HG02571 (cell line): Measurements from ENCODE around the gene HS3ST3A1.
"Not testable (repeated sequence)": the region's sequence is repeated elsewhere in the genome, so short reads cannot be mapped to it uniquely, and the experiment has no call there.

Experiments used
- ATAC-seq: cut with Tn5 transposase; IDR thresholded peaks from one replicate; pipeline ENCODE4 v1.9.1; 2021; ENCODE audit warnings: mild to moderate bottlenecking, moderate library complexity; ENCODE audit not compliant: unreplicated experiment

HS3ST3A1 gene

GRCh38 chr17:13576661-13577526 lies 24.8 kb downstream of the HS3ST3A1 start:
- no peak for ATAC-seq

DNA sequence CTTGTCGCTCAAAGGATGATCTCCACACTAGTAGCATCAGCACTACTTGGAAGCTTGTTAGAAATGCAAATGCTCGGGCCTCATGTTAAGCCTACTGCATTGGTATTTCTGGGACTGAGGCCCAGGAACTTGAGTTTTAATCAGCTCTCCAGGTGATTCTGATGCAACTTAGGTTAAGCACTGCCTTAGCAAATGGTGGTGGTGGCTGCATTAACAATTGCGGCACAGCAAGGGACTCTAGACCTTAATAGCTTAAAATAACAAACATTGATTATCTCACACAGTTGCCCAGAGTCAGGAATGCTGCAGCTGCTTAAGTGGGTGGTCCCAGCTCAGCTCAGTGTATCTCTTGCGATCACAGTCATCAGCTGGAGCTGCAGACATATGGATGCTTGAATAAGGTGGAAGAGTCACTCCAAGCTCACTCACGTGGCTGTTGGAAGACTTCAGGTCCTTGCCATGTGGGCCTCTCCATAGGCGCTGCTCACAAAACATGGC lies 25.8 kb downstream of the HS3ST3A1 start:
- ATAC-seq, result no peak

DNA sequence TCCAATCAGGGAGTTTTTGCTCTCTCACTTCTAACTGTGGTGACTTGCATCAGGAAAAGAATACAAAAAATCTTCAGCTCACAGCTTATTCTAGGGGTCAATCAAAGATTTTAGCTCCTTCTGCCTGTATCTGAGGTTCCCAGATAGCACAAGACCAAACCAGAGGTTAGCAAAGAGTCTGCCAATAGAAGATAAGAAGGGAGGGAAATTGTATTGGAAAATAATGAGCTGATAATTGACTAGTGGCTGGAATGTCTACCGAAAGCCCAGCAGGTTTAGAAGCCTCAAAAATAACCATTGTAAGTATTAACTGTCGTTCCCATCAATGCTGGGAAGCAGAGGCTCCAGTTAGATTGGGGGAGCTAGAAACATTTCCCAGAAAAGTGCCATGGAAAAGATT lies 26.3 kb downstream of the HS3ST3A1 start:
- ATAC-seq, result no peak

- no peak for ATAC-seq
Observed at GRCh38 chr17:13572581-13572980, 29.1 kb downstream of the HS3ST3A1 start.

DNA sequence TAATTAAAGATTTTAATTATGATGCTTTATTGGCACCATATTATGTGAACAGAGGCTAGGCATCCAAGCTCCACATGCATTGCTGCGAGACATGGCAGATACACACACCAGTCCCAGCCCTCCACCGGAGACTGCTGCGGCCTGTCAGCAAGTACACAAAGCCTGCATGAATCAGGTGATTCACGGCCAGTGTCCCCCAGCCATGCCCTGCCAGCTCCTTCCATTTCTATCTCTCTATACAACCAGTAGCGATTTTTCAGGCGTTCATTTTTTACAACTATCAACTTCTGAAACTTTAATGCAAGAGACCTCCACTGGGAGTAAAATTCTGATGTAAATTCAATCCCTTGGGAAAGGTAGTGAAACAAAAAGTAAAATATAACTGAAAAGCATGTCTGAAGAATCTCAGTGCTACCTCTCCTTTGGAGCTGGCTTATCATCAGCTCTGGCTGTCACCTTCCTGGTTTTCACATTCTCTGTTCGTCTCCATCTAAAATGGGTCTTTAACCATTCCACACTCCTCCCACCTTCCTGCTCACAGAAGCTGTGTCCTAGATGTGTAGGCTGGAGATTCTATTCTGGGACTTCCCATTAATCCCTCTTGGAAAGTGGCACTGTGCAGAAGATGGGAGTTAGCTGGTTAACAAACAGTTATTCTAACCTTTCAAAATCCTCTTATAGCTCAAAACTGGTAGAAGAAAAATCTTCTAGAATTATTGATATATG lies 32.2 kb downstream of the HS3ST3A1 start:
- no peak for ATAC-seq

DNA sequence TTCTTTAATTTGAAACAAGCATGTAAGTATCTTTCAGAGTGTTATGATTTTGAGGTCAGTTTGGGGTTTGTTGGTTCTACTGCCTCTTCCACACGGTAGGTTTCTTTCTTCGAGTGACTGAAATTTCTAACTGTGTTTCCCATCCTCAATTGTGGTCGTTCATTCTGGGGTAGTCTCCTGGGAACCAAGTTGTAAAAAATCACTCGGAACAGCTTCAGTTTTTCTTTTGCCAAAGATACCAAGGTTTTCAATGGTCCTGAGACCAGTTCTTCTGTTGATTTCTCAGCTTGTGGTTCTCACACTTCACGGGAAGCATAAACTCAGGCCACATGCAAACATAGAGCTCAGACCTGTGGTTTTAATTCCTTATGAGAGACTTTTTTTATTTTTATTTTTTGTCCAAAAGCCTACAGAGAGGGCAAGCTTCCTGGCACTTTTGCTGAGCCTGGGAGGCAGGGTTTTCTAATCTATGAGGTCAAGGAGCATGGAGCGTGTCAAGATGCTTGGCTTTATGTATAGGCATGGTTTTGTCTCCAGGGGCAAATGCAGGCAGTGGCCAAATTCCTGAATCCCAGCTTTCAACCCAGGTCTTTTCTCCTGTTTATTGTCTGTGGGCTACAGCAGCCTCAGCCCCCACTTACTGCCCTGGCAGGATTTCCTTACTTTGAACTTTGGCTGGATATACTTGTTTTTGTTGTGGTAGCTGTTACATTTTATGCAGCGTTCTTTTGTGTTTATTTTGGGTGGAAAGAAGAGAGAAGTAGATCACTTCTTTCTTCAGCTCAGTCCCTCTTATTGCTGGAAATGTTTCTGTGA lies 32.9 kb downstream of the HS3ST3A1 start:
- ATAC-seq, result no peak

GRCh38 chr17:13563866-13564265 lies 37.9 kb downstream of the HS3ST3A1 start:
- no peak for ATAC-seq

DNA sequence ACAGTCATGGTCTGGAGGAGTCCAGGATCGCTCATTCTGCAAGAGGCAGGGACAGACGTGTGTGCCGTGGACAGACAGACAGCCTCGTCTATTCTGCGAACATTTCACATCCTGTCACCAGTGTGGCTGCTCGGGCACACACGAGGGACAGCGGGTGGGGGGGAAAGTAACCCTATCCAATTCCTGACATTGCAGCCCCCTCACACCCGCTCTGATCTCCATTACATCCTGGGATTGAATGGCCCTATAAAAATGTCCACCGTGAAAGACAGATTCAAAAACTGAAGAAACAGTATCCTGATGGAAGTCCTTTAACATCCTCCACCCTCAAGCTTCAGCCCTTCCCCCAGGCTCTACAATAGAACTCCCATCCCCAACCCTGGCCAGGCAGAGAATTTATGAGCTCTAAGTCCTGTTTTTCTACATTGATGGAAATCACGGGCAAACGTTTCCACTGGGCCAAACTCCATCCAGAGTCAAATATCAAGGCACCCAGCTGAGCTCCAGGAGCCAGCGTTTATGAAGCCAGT lies 39.4 kb downstream of the HS3ST3A1 start:
- no peak for ATAC-seq

DNA sequence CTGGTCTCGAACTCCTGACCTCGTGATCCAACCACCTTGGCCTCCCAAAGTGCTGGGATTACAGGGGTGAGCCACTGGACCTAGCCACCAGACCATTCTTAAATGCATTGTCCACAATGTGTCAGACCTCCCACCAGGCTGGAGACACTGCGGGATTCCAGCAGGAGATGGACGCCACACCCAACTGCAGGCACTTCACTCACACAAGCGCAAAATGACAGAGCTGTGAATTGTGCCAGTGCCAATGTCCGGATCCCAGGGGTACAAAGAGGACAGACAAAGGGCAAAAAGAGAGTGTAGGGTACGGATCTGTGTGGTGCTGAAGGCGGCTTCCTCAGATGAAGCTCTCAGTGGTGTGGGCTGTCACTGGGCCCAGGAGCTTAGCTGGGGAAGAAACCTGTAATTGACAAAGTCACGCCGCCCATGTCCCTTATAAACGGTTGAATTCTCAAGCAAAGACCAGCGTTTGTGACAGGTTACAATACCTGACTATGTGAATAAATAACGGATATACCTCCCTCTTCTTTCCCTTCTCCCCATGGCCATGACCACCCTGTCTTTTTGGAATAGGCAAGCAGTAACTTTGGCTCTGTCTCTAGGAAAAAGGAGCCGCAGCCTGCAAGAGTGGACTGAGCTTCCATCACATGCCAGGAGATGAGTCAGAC lies 40.0 kb downstream of the HS3ST3A1 start:
- no peak for ATAC-seq

GRCh38 chr17:13560935-13561334 lies 40.8 kb downstream of the HS3ST3A1 start:
- ATAC-seq, result no peak

DNA sequence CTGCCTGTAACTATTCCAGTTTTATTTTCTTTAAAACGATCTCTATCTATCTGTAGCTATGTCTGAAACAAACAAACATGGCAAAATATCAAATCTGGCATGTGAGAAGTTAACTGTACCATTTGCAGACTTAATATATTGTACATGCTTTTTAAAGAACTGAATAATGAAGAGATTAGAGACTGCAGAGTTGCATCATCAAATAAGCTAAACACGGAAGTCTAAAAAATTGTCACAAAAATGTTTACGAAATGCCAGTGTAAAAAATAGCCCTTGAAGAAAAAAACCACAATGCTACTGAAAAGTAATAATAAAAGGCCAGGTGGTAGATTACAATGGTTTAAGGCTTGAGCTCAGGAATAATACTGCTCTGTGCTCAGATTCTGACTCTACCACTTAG lies 43.1 kb downstream of the HS3ST3A1 start:
- ATAC-seq, result no peak

GRCh38 chr17:13557077-13557476 lies 44.7 kb downstream of the HS3ST3A1 start:
- ATAC-seq, result no peak

- ATAC-seq, result no peak
Observed at GRCh38 chr17:13554231-13554630, 47.5 kb downstream of the HS3ST3A1 start.

DNA sequence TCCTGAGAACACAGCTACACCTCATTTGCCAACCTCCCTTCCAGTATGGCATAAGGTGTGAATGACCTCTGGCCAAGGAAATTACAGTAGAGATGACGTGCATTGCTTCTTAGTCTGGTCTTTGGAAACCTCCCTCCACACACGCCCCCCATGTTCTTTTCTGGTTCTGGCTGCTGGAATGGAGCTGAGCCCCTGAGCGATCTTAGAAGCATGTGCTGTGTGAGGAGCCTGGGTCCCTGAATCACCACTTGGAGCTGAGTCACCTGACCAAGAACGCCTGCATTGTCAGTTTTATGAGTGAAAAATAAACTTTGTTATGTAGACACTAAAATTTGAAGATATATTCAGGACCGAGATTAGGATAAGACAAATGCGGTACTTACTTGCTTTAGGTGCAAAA lies 51.4 kb downstream of the HS3ST3A1 start:
- ATAC-seq, result no peak

DNA sequence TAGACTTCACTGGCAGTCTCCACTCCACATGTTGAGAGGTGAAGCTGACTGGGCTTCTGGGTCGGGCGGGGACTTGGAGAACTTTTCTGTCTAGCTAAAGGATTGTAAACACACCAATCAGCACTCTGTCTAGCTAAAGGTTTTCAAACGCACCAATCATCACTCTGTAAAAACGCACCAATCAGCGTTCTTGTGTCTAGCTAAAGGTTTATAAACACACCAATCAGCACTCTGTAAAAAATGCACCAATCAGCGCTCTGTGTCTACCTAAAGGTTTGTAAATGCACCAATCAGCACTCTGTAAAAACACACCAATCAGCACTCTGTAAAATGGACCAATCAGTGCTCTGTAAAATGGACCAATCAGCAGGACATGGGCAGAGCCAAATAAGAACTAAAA lies 53.2 kb downstream of the HS3ST3A1 start:
- ATAC-seq, result not testable (repeated sequence)

DNA sequence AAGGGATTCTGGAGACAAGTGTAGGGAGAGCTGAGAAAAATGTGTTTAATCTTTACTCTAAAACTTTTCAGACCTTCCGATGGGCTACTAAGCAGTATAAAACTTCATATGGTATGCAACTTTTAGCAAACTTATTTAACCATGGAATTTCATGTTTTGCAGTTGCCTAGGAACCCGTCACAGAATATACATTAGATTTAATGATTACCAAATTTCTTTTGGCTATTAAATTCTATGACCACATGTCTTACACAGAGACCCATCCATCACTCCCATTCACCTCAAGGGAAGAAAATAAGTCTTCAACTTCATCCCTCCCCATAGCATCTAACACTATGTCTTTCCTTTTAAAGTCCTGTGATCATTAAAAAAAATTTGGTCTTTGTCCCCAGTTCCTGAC lies 54.9 kb downstream of the HS3ST3A1 start:
- ATAC-seq, result no peak

- no peak for ATAC-seq
Observed at GRCh38 chr17:13545941-13546340, 55.8 kb downstream of the HS3ST3A1 start.

- ATAC-seq, result no peak
Observed at GRCh38 chr17:13544765-13545164, 57.0 kb downstream of the HS3ST3A1 start.

DNA sequence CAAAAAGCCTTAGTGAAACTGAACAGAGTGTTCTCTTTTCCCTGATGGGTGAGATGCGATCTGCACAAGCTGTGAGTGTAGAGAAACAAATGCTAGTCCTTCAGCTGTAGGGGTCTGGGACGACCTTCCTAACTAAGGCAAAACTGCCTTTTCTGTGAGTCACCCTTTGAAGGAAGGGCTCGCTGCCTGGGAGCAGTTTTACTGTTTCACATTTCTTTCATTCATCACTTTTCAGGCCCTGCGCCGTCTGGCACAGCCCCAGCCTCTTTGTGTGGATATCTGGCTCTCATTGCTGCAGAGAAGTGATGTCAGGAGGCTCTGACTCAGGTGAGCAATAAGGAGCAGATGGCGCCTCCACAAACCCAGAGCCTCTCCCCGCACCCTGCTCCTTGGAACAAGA lies 57.4 kb downstream of the HS3ST3A1 start:
- no peak for ATAC-seq

DNA sequence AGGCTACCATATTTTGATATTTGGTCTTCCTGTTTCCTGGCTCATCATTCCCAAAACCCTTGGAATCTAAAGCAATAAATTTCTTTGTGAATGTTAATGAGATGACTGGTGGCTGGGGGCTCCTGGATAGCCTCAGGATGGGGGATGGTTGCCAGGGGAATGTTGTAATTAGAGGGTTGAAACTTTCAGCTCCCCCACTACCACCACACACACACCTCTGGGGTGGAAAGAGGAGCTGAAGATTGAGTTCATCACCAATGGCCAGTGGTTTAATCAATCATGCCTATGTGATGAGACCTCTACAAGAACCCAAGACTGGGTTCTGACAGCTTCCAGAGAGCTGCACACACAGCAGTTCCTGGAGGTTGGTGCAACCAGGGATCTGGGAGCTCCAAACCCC lies 59.1 kb downstream of the HS3ST3A1 start:
- no peak for ATAC-seq
